ENCODE data around the gene INPP5K. TPM values are rescaled to one million over a fixed set of nuclear protein-coding genes. Genes with fewer than 3 reads are reported as not detected.

INPP5K gene
- total and polyA plus RNA-seq, 2 of the 4 experiments (the other 2 are of a cell fraction), result 14.9 to 17.4 TPM

DNA sequence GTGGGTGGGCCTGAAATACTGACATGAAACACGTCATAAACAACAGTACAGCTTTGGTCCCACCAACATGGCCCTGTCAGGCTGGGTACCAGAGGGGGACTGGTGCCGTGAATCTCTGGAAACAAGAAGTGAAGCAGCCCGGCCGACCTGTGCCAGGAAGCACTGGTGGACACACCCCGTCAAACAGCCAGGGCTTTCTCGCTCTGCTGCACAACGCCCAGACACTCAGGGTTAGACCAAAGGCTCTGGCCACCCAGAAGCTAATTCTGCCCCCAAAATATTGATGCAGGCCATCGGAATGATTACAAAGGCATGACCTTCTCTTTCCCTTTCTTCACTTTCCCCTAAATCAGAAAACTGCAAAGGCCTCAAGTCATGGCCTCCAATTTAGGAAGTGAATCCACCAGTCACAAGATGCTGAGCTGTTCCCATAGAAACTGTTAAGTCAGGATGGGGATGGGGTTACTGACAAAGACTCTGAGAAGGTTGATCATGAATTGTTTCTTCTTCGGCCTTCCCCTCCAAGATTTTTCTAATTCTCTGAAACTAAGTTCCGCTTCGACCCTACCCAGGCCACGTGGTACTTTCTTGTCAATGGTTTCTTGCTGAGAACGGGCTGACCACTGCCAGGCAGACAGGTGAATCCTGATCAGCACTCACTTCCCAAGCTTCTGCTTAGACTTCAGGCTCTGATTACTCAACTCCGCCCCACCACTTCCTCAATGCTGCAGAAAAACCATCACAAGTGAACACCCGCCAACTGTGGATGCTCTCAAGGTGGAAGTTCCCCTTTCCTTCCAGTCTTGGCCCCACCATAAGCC, 39.4 kb upstream of the INPP5K start (continued):
- TF ChIP-seq RFX5 (IDR thresholded peaks at IDR 0.05; ENCODE audit: low read depth, low read length), result no peak

DNA sequence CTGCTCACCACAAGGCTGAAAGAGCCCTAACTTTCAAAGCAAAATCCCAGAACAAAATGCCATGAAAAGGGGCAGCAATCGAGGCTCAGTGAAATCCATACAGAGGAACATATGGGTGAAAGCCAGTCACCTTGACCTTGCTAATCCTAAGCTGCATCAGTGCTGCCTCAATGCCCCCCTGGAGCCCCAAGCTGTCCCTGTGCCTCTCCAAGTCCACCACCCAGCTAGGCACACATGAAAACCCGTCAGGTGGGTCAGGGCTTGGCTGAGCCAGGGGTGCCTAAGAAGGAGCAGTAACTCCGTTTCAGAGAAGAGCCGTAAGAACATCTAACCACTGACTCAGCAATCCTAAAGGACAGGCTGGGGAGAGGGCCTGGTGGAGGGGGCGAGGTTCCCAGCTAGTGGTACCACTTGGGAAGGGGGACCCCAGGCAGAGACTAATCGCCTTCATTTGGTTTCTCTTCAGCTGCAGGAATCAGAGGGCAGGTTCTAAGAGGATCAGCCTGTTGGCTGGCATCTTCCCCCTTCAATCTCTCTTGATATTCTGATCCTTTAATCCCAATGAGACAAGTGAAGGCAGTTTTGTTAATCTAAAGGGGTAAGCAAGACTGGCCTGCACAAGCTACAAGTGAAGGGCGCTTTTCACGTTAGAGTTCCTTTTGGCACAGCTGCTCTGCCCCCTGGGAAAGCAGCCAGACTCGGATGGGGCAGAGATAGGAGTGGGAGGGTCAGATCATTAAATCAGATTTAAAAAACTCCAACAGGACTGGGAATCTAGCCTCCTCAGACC, 38.5 kb upstream of the INPP5K start:
- TF ChIP-seq MAFK (IDR thresholded peaks at IDR 0.05; ENCODE audit: low read depth, low read length) (peak; percentile 22; the same call in 1 of the 2 replicates), RAD21 (IDR thresholded peaks at IDR 0.05; ENCODE audit: low read length) (no peak), ELK1 (IDR thresholded peaks at IDR 0.05; ENCODE audit: borderline replicate concordance, low read depth, low read length) (no peak), CEBPB (IDR thresholded peaks at IDR 0.05; ENCODE audit: low read depth, low read length) (no peak)
- TF ChIP-seq, protein P1, sequence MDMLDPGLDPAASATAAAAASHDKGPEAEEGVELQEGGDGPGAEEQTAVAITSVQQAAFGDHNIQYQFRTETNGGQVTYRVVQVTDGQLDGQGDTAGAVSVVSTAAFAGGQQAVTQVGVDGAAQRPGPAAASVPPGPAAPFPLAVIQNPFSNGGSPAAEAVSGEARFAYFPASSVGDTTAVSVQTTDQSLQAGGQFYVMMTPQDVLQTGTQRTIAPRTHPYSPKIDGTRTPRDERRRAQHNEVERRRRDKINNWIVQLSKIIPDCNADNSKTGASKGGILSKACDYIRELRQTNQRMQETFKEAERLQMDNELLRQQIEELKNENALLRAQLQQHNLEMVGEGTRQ (IDR thresholded peaks at IDR 0.05; ENCODE audit: low read depth, low read length), result no peak
- TF ChIP-seq, protein P2, sequence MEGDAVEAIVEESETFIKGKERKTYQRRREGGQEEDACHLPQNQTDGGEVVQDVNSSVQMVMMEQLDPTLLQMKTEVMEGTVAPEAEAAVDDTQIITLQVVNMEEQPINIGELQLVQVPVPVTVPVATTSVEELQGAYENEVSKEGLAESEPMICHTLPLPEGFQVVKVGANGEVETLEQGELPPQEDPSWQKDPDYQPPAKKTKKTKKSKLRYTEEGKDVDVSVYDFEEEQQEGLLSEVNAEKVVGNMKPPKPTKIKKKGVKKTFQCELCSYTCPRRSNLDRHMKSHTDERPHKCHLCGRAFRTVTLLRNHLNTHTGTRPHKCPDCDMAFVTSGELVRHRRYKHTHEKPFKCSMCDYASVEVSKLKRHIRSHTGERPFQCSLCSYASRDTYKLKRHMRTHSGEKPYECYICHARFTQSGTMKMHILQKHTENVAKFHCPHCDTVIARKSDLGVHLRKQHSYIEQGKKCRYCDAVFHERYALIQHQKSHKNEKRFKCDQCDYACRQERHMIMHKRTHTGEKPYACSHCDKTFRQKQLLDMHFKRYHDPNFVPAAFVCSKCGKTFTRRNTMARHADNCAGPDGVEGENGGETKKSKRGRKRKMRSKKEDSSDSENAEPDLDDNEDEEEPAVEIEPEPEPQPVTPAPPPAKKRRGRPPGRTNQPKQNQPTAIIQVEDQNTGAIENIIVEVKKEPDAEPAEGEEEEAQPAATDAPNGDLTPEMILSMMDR (conservative IDR thresholded peaks at IDR 0.05; ENCODE audit: low read depth, low read length), result no peak
- Histone ChIP-seq H3K9me1 (ENCODE audit: insufficient read depth, low read length) (peaks cover 22% of the 10 kb centered on the region), H3K79me1 (ENCODE audit: low read depth in 1 of 2, low read length in 2 of 2) (peaks cover 28 to 83% of the 10 kb centered on the region in 2 experiments), H3K18ac (ENCODE audit: low read depth, low read length) (no peak overlapping the region), H3K4me1 (ENCODE audit: control insufficient read depth, insufficient read depth, low read length) (no peaks in the 10 kb centered on the region), H3K14ac (replicated peaks; ENCODE audit: low read depth, low read length) (no peak overlapping the region), H3K4ac (ENCODE audit: low read depth, low read length) (no peak overlapping the region), H3K4me3 (ENCODE audit: insufficient read depth, low read depth, low read length) (no peak overlapping the region), H3K27ac (ENCODE audit: insufficient read depth, low read length) (no peak overlapping the region), H4K8ac (ENCODE audit: low read depth in 2 of 2, low read length in 2 of 2) (no peak overlapping the region), H2BK5ac (ENCODE audit: low read depth, low read length, poor library complexity, severe bottlenecking) (no peak overlapping the region), H2BK20ac (ENCODE audit: low read depth, low read length) (no peak overlapping the region), H3K9me3 (ENCODE audit: control insufficient read depth, insufficient read depth, low read length) (no peaks in the 10 kb centered on the region), H3K9ac (ENCODE audit: low read depth, low read length) (no peak overlapping the region), H4K91ac (ENCODE audit: insufficient read depth, low read depth, low read length) (no peak overlapping the region), H3K23ac (ENCODE audit: low read depth, low read length) (no peak overlapping the region), H3K36me3 (ENCODE audit: control insufficient read depth, insufficient read depth, low read length) (peaks cover 40% of the 10 kb centered on the region), H2BK120ac (ENCODE audit: low read depth, low read length) (no peak overlapping the region), H3K56ac (ENCODE audit: extremely low read depth, insufficient read depth, low read length) (no peak overlapping the region), H2AK9ac (replicated peaks; ENCODE audit: low read depth, low read length, poor library complexity) (no peak overlapping the region), H2BK15ac (ENCODE audit: low read depth, low read length) (no peak overlapping the region), H2AK5ac (ENCODE audit: low read depth, low read length) (no peak overlapping the region), H4K20me1 (ENCODE audit: insufficient read depth, low read length) (peaks cover 70% of the 10 kb centered on the region), H4K5ac (ENCODE audit: low read depth, low read length) (no peak overlapping the region), H3K27me3 (ENCODE audit: control insufficient read depth, insufficient read depth, low read length) (no peaks in the 10 kb centered on the region), H2AFZ (replicated peaks; ENCODE audit: low read length, poor library complexity) (no peak overlapping the region), H3K4me2 (ENCODE audit: low read depth, low read length) (no peak overlapping the region)
- in situ Hi-C loops (cut with MboI; ENCODE audit: low sequenced_read_pairs) (no loop called here), dilution Hi-C loops (cut with HindIII; ENCODE audit: low sequenced_read_pairs, unreplicated experiment) (no loop called here), intact Hi-C loops (cut with micrococcal nuclease) (no loop called here)
- no TSS peak for BruUV-seq (replicated peaks)
- POLR2A ChIA-PET (ENCODE audit: unreplicated experiment), result no interaction called here
- CTCF ChIA-PET, result interaction anchor here (0.6 to 0.9 kb wide), 2 partner anchors 9 to 75 kb away, joined by 3 to 5 read pairs; no protein-coding TSS in a partner anchor
- DNase-seq, result no peak
- no peak for ATAC-seq (ENCODE audit: low read depth)
- 75% methylated on average over 2 of the region's 9 CpGs; no CpG with 5 or more reads in 1 of the 2 experiments for WGBS, 2 experiments (ENCODE audit: extremely low coverage in 2 of 2, insufficient read length in 1 of 2)

All from IMR-90 (cell line).